KMS-11 (cell line): ENCODE data around the gene LRRC27.

Source experiments
- H2AFZ ChIP-seq: fragments of 200-600 bp; sonication (generic); 2 replicates; pipeline ENCODE4 v1.6.1; 2016; ENCODE audit warnings: antibody characterized with exemption, mixed run types, low read depth
- H3K27ac ChIP-seq: fragments of 200-600 bp; sonication (generic); 2 replicates; pipeline ENCODE4 v1.6.1; 2016; ENCODE audit warnings: mild to moderate bottlenecking, mixed run types
- H3K27me3 ChIP-seq: fragments of 200-600 bp; sonication (generic); 2 replicates; pipeline ENCODE4 v1.6.1; 2017; ENCODE audit warnings: mild to moderate bottlenecking, low read depth, mixed run types, moderate library complexity; ENCODE audit not compliant: insufficient read depth
- H3K36me3 ChIP-seq: fragments of 200-600 bp; sonication (generic); 2 replicates; pipeline ENCODE4 v1.6.1; 2017; ENCODE audit warnings: mild to moderate bottlenecking, mixed run types; ENCODE audit not compliant: insufficient read depth
- H3K4me1 ChIP-seq: fragments of 200-600 bp; sonication (generic); 2 replicates; pipeline ENCODE4 v1.6.1; 2016; ENCODE audit warnings: mild to moderate bottlenecking, low read depth, mixed run types; ENCODE audit not compliant: poor library complexity, severe bottlenecking
- H3K4me2 ChIP-seq: fragments of 200-600 bp; sonication (generic); 2 replicates; pipeline ENCODE4 v1.7.0; 2016; ENCODE audit warnings: mild to moderate bottlenecking, mixed run types
- H3K4me3 ChIP-seq: fragments of 200-600 bp; sonication (generic); IDR thresholded peaks from 2 replicates; pipeline ENCODE4 v1.6.1; 2017; ENCODE audit warnings: low read depth, low read length, mixed read lengths; ENCODE audit not compliant: insufficient read depth
- H3K79me2 ChIP-seq: fragments of 200-600 bp; sonication (generic); 2 replicates; pipeline ENCODE4 v1.6.1; 2016; ENCODE audit warnings: low read depth, mixed run types; ENCODE audit not compliant: insufficient read depth
- H3K9ac ChIP-seq: fragments of 200-600 bp; sonication (generic); 2 replicates; pipeline ENCODE4 v1.6.1; 2016; ENCODE audit warnings: mild to moderate bottlenecking, mixed run types
- H4K20me1 ChIP-seq: fragments of 200-600 bp; sonication (generic); 2 replicates; pipeline ENCODE4 v1.6.1; 2016; ENCODE audit warnings: mild to moderate bottlenecking, mixed run types; ENCODE audit not compliant: insufficient read depth
- CTCF ChIP-seq: fragments of 200-600 bp; sonication (generic); conservative IDR thresholded peaks from 2 replicates; pipeline ENCODE4 v1.6.1; 2017; ENCODE audit warnings: low read depth, mild to moderate bottlenecking, antibody characterized with exemption, low read length, moderate library complexity, mixed read lengths

LRRC27 gene

GRCh38 chr10:132331601-132332432 lies at the start of gene LRRC27:
LRRC27 (plus strand) TSS chr10:132332193; CDS start chr10:132333525, 1,332 bp downstream.
- peak within 1 kb of the TSS; percentile 73 for H3K9ac ChIP-seq
- H3K27ac ChIP-seq, result peak within 1 kb of the TSS; percentile 55
- peaks cover 12% of the 10 kb centered on the region for H3K4me1 ChIP-seq
- peak within 1 kb of the TSS; percentile 76 for H2AFZ ChIP-seq
- peak within 1 kb of the TSS; percentile 71 for H3K4me2 ChIP-seq
- H3K79me2 ChIP-seq, result peaks cover 28% of the 10 kb centered on the region
- H3K4me3 ChIP-seq, result no peak within 1 kb of the TSS
- no peaks in the 10 kb centered on the region for H3K36me3 ChIP-seq
- no peak for TF ChIP-seq CTCF
- no peaks in the 10 kb centered on the region for H3K27me3 ChIP-seq
- no peaks in the 10 kb centered on the region for H4K20me1 ChIP-seq

DNA sequence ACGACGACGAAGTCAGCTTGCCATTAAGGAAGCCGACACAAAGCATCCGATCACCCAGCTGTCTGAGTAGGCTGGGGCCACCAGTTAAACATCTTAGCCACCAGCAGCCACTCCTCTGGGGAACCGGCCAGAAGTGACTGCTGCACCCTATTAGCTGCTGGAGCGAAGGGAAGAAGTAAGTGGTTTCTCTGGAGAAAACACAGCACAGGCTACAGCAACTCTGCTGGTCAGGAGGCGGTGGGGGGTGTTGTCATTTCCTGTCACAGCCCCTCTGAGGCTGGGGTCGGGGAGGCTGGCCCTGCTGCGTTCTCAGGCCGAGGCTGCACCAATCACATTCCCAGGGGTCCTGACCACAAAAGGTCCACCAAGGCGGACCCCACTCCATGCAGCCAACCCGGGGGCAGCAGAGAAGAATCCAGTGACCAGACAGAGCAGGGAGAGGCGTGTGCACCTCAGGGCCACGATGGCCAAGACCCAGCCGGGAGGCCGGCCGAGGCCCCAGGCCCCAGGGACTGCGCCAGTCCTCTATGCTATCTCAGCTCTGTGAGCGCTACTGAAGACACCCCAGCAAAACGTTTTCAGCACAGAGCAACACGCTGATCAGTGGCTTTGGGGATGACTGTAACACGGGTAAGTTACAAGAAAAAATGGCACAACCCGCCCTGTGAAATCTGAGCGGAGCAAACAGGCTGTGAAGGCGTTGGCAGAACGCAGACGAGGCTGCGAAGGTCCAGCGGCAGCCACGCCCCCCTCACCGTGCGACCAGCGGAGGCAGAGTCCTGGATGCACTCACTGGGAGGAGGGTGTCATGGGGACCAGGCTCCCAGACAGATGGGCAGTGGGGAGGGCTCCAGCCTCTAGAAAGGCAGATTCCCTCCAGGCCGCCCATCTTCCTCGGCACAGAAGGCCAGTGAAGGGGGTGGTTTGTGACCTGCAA lies 49.1 kb upstream of the LRRC27 start:
- Histone ChIP-seq H4K20me1 (no peaks in the 10 kb centered on the region), H2AFZ (no peak overlapping the region), H3K4me2 (no peak overlapping the region), H3K4me1 (no peaks in the 10 kb centered on the region), H3K36me3 (no peaks in the 10 kb centered on the region), H3K27me3 (peaks cover 40% of the 10 kb centered on the region), H3K9ac (no peak overlapping the region), H3K4me3 (no peak overlapping the region), H3K27ac (no peak overlapping the region), H3K79me2 (no peaks in the 10 kb centered on the region)
- no peak for TF ChIP-seq CTCF

DNA sequence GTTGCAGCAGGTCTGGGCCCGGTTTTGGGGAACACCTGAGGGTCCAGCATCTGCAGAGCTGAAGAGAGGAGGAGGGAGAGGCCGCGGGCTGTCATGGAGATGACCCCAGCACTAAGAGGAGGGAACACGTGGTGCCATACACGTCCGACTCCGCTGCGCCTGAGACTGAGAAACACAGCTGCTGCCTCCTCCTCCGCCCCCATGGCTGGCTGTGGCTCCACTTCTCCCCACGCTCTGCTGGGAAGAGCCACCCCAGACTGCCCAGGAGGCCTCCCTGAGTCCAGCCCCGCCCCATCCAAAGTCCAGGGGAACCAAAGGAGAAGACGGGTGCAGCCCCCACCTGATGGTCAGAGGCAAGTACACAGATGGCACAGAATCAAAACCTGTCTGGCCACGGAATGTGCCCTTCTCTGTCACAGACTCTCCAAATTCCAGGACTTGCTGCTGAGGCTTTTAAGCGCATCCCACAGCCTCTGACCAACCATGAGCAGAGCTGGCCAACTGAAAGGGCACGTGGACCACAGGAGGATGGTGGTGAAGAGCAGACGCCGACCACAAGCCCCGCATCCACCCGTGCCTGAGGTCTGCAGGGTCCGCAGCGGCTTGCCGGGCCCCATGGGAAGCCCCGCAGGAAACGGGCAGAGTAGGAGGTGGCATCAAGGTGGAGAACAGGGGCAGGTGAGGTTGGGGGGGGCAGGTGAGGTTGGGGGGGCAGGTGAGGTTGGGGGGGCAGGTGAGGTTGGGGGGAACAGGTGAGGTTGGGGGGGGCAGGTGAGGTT lies 48.2 kb upstream of the LRRC27 start:
- Histone ChIP-seq H4K20me1 (no peaks in the 10 kb centered on the region), H3K9ac (no peak overlapping the region), H3K79me2 (no peaks in the 10 kb centered on the region), H3K27me3 (peaks cover 44% of the 10 kb centered on the region; the same call in 1 of the 2 replicates), H3K27ac (no peak overlapping the region), H3K36me3 (no peaks in the 10 kb centered on the region), H3K4me2 (no peak overlapping the region), H2AFZ (no peak overlapping the region), H3K4me3 (no peak overlapping the region), H3K4me1 (no peaks in the 10 kb centered on the region)
- TF ChIP-seq CTCF, result no peak

GRCh38 chr10:132289439-132289838 lies 42.6 kb upstream of the LRRC27 start:
- no peak overlapping the region for H3K4me3 ChIP-seq
- no peak overlapping the region for H3K9ac ChIP-seq
- no peaks in the 10 kb centered on the region for H3K79me2 ChIP-seq
- no peak overlapping the region for H3K27ac ChIP-seq
- H3K27me3 ChIP-seq, result peaks cover 42% of the 10 kb centered on the region; the same call in 1 of the 2 replicates
- H4K20me1 ChIP-seq, result no peaks in the 10 kb centered on the region
- no peaks in the 10 kb centered on the region for H3K36me3 ChIP-seq
- H3K4me1 ChIP-seq, result no peaks in the 10 kb centered on the region
- H3K4me2 ChIP-seq, result no peak overlapping the region
- no peak overlapping the region for H2AFZ ChIP-seq
- TF ChIP-seq CTCF, result no peak
